GM23338 (cell line): ENCODE data around the gene CELSR1. TPM values are rescaled to one million over a fixed set of nuclear protein-coding genes. Genes with fewer than 3 reads are reported as not detected.

Experiments used
- ATAC-seq: fragments of 200-7000 bp; cut with Tn5 transposase; 3 replicates; pipeline ENCODE4 v1.9.1; 2020
- DNase-seq: peaks from one replicate; pipeline ENCODE4 v3.0.0-alpha.2; 2015; ENCODE audit warnings: low spot score
- H2AFZ ChIP-seq: fragments of 200-600 bp; sonication (generic); 2 replicates; pipeline ENCODE4 v1.8.0; 2016; ENCODE audit warnings: antibody characterized with exemption, mild to moderate bottlenecking, moderate library complexity
- H3F3A ChIP-seq: fragments of 200-600 bp; sonication (generic); replicated peaks from 2 replicates; pipeline ENCODE4 v1.8.0; 2017; ENCODE audit warnings: antibody characterized with exemption, mixed run types, low read depth
- H3K27ac ChIP-seq: fragments of 200-600 bp; sonication (generic); 2 replicates; pipeline ENCODE4 v1.6.1; 2016; ENCODE audit warnings: low read depth
- H3K27me3 ChIP-seq: fragments of 200-600 bp; sonication (generic); 2 replicates; pipeline ENCODE4 v1.8.0; 2016; ENCODE audit warnings: mild to moderate bottlenecking, mixed run types, moderate library complexity; ENCODE audit not compliant: insufficient read depth
- H3K36me3 ChIP-seq: fragments of 200-600 bp; sonication (generic); 2 replicates; pipeline ENCODE4 v1.8.0; 2016; ENCODE audit warnings: mild to moderate bottlenecking; ENCODE audit not compliant: insufficient read depth
- H3K4me1 ChIP-seq: fragments of 200-600 bp; sonication (generic); 2 replicates; pipeline ENCODE4 v1.8.0; 2016; ENCODE audit warnings: mild to moderate bottlenecking, moderate library complexity; ENCODE audit not compliant: insufficient read depth
- H3K4me2 ChIP-seq: fragments of 200-600 bp; sonication (generic); 2 replicates; pipeline ENCODE4 v1.7.1; 2017; ENCODE audit warnings: mixed run types
- H3K4me3 ChIP-seq: fragments of 200-600 bp; sonication (generic); 2 replicates; pipeline ENCODE4 v1.6.1; 2016; ENCODE audit warnings: mixed run types
- H3K79me2 ChIP-seq: fragments of 200-600 bp; sonication (generic); replicated peaks from 2 replicates; pipeline ENCODE4 v1.8.0; 2017; ENCODE audit warnings: mild to moderate bottlenecking; ENCODE audit not compliant: insufficient read depth
- H3K9me2 ChIP-seq: fragments of 200-600 bp; sonication (generic); 2 replicates; pipeline ENCODE4 v1.8.0; 2017; ENCODE audit not compliant: insufficient read depth
- H4K20me1 ChIP-seq: fragments of 200-600 bp; sonication (generic); replicated peaks from 2 replicates; pipeline ENCODE4 v1.8.0; 2017; ENCODE audit warnings: mild to moderate bottlenecking; ENCODE audit not compliant: insufficient read depth
- H3K27ac Mint-ChIP-seq: 2 replicates; pipeline ENCODE4 v1.8.0; 2020; ENCODE audit warnings: inconsistent platforms, mild to moderate bottlenecking, moderate library complexity, mixed read lengths
- H3K27me3 Mint-ChIP-seq: 3 replicates; pipeline ENCODE4 v1.8.0; 2022; ENCODE audit warnings: low read depth, mild to moderate bottlenecking, moderate library complexity, mixed read lengths, inconsistent platforms; ENCODE audit not compliant: insufficient read depth, poor library complexity
- H3K36me3 Mint-ChIP-seq: 3 replicates; pipeline ENCODE4 v1.8.0; 2021; ENCODE audit warnings: low read depth, mild to moderate bottlenecking, inconsistent platforms, moderate library complexity, mixed read lengths
- H3K4me1 Mint-ChIP-seq: 3 replicates; pipeline ENCODE4 v1.8.0; 2020; ENCODE audit warnings: mild to moderate bottlenecking, inconsistent platforms, mixed read lengths
- H3K4me3 Mint-ChIP-seq: 3 replicates; pipeline ENCODE4 v1.8.0; 2021; ENCODE audit warnings: moderate library complexity, mild to moderate bottlenecking, inconsistent platforms, mixed read lengths
- H3K9me3 Mint-ChIP-seq: 3 replicates; pipeline ENCODE4 v1.8.0; 2020; ENCODE audit warnings: moderate library complexity, mild to moderate bottlenecking, inconsistent platforms, mixed read lengths
- EZH2phosphoT487 ChIP-seq: fragments of 200-600 bp; sonication (generic); IDR thresholded peaks from one replicate; pipeline ENCODE4 v1.8.1; 2018; ENCODE audit warnings: antibody characterized with exemption; ENCODE audit not compliant: unreplicated experiment
- NANOG ChIP-seq: IDR thresholded peaks from 2 replicates; pipeline ENCODE4 v1.6.1; 2016; ENCODE audit warnings: antibody characterized with exemption, borderline replicate concordance
- POLR2AphosphoS5 ChIP-seq: IDR thresholded peaks from 2 replicates; pipeline ENCODE4 v1.6.1; 2016; ENCODE audit warnings: antibody characterized with exemption, low read depth
- polyA plus RNA-seq: library from polyadenylated mRNA; unstranded; fragments of >200 nt; fragmentation: Nextera tagmentation; extraction: Ambion mirVana; gene quantifications from 2 replicates; pipeline ENCODE4 v1.2.1, GENCODE V29; 2016
- total RNA-seq: library from RNA; depleted of rRNA; stranded (reverse); fragments of >200 nt; shearing (Covaris generic); gene quantifications from 2 replicates; pipeline ENCODE4 v1.2.3, GENCODE V29; 2014
- TF ChIP-seq, protein P1 (sequence below): fragments of 250-450 bp; sonication (Bioruptor Pico); IDR thresholded peaks from 2 replicates; pipeline ENCODE4 v1.5.0; 2020; ENCODE audit warnings: mild to moderate bottlenecking, moderate library complexity
- TF ChIP-seq, protein P2 (sequence below): IDR thresholded peaks from one replicate; pipeline ENCODE4 v1.6.1; 2018; ENCODE audit warnings: antibody characterized with exemption; ENCODE audit not compliant: unreplicated experiment

CELSR1 gene
- total and polyA plus RNA-seq, 2 experiments from 2014 or later: 4.8 to 20.4 TPM

DNA sequence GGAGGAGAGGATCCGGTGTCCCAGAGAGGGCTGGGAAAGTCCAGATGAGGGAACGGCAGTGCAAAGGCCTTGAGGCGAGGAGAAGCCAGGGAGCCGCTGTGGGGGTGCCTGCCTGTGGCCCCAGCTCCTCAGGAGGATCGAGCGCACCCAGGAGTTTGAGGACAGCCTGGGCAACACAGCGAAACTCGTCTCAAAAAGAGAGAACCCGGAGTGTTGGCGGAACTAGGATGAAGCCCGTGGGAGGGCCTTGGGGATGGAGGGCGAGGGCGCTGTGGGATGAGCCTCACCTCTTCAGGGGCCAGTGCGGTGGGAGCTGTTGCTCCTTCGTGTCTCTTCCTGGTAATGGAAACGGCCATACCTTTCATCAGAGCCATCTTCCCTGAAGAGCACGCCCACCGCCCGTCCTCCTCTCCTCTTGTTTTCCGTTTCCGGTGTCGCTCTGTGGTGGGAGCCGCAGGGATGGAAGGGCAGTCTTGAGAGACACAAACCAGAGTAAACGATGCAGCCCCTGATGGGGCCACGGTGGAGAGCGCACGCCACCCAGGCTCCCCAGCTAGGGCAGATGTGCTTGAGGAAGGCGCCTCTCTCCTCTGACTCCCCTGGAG, 186.2 kb downstream of the CELSR1 start (continued):
- TF ChIP-seq, protein P1, sequence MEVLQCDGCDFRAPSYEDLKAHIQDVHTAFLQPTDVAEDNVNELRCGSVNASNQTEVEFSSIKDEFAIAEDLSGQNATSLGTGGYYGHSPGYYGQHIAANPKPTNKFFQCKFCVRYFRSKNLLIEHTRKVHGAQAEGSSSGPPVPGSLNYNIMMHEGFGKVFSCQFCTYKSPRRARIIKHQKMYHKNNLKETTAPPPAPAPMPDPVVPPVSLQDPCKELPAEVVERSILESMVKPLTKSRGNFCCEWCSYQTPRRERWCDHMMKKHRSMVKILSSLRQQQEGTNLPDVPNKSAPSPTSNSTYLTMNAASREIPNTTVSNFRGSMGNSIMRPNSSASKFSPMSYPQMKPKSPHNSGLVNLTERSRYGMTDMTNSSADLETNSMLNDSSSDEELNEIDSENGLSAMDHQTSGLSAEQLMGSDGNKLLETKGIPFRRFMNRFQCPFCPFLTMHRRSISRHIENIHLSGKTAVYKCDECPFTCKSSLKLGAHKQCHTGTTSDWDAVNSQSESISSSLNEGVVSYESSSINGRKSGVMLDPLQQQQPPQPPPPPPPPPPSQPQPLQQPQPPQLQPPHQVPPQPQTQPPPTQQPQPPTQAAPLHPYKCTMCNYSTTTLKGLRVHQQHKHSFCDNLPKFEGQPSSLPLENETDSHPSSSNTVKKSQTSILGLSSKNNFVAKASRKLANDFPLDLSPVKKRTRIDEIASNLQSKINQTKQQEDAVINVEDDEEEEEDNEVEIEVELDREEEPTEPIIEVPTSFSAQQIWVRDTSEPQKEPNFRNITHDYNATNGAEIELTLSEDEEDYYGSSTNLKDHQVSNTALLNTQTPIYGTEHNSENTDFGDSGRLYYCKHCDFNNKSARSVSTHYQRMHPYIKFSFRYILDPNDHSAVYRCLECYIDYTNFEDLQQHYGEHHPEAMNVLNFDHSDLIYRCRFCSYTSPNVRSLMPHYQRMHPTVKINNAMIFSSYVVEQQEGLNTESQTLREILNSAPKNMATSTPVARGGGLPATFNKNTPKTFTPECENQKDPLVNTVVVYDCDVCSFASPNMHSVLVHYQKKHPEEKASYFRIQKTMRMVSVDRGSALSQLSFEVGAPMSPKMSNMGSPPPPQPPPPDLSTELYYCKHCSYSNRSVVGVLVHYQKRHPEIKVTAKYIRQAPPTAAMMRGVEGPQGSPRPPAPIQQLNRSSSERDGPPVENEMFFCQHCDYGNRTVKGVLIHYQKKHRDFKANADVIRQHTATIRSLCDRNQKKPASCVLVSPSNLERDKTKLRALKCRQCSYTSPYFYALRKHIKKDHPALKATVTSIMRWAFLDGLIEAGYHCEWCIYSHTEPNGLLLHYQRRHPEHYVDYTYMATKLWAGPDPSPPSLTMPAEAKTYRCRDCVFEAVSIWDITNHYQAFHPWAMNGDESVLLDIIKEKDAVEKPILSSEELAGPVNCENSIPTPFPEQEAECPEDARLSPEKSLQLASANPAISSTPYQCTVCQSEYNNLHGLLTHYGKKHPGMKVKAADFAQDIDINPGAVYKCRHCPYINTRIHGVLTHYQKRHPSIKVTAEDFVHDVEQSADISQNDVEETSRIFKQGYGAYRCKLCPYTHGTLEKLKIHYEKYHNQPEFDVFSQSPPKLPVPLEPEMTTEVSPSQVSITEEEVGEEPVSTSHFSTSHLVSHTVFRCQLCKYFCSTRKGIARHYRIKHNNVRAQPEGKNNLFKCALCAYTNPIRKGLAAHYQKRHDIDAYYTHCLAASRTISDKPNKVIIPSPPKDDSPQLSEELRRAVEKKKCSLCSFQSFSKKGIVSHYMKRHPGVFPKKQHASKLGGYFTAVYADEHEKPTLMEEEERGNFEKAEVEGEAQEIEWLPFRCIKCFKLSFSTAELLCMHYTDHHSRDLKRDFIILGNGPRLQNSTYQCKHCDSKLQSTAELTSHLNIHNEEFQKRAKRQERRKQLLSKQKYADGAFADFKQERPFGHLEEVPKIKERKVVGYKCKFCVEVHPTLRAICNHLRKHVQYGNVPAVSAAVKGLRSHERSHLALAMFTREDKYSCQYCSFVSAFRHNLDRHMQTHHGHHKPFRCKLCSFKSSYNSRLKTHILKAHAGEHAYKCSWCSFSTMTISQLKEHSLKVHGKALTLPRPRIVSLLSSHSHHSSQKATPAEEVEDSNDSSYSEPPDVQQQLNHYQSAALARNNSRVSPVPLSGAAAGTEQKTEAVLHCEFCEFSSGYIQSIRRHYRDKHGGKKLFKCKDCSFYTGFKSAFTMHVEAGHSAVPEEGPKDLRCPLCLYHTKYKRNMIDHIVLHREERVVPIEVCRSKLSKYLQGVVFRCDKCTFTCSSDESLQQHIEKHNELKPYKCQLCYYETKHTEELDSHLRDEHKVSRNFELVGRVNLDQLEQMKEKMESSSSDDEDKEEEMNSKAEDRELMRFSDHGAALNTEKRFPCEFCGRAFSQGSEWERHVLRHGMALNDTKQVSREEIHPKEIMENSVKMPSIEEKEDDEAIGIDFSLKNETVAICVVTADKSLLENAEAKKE (CRISPR knock-in tag): no peak
- TF ChIP-seq, protein P2, sequence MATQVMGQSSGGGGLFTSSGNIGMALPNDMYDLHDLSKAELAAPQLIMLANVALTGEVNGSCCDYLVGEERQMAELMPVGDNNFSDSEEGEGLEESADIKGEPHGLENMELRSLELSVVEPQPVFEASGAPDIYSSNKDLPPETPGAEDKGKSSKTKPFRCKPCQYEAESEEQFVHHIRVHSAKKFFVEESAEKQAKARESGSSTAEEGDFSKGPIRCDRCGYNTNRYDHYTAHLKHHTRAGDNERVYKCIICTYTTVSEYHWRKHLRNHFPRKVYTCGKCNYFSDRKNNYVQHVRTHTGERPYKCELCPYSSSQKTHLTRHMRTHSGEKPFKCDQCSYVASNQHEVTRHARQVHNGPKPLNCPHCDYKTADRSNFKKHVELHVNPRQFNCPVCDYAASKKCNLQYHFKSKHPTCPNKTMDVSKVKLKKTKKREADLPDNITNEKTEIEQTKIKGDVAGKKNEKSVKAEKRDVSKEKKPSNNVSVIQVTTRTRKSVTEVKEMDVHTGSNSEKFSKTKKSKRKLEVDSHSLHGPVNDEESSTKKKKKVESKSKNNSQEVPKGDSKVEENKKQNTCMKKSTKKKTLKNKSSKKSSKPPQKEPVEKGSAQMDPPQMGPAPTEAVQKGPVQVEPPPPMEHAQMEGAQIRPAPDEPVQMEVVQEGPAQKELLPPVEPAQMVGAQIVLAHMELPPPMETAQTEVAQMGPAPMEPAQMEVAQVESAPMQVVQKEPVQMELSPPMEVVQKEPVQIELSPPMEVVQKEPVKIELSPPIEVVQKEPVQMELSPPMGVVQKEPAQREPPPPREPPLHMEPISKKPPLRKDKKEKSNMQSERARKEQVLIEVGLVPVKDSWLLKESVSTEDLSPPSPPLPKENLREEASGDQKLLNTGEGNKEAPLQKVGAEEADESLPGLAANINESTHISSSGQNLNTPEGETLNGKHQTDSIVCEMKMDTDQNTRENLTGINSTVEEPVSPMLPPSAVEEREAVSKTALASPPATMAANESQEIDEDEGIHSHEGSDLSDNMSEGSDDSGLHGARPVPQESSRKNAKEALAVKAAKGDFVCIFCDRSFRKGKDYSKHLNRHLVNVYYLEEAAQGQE: no peak
- TF ChIP-seq EZH2phosphoT487 (no peak), NANOG (no peak), POLR2AphosphoS5 (no peak)

DNA sequence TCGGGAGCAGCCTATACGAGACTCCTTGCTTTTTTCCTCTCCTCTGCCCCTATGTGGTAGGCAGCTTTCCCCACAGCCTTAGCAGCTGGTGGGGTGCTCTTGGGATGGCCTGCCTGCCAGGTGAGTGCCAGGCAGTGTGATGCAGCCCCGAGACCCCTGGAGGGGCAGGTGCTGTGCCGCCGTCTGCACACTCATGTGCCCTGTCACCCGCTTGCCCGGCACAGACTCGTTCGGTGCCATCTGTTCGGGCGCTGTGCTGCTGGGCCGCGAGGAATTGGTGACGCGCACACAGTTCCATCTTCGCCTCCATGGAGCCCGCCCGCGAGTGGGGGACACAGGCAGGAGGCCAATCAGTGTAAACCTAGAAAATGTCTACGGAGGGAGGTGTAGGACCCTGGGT, 186.8 kb downstream of the CELSR1 start:
- Mint-ChIP-seq H3K36me3 (peaks cover 80% of the 10 kb centered on the region), H3K27me3 (peaks cover 8% of the 10 kb centered on the region), H3K27ac (no peak overlapping the region), H3K4me3 (no peak overlapping the region), H3K9me3 (no peaks in the 10 kb centered on the region; the same call in 2 of the 3 replicates), H3K4me1 (no peaks in the 10 kb centered on the region)
- no peak overlapping the region for H2AFZ ChIP-seq
- no peak overlapping the region for H3K4me2 ChIP-seq
- H4K20me1 ChIP-seq: peaks cover 4% of the 10 kb centered on the region
- no peak for ATAC-seq
- peaks cover 13% of the 10 kb centered on the region; the same call in 1 of the 2 replicates for H3K79me2 ChIP-seq
- no peaks in the 10 kb centered on the region for H3K9me2 ChIP-seq
- H3K4me1 ChIP-seq: no peaks in the 10 kb centered on the region
- no peak overlapping the region for H3K27ac ChIP-seq
- no peaks in the 10 kb centered on the region for H3K27me3 ChIP-seq
- peaks cover 7% of the 10 kb centered on the region; the same call in 1 of the 2 replicates for H3F3A ChIP-seq
- peaks cover 21% of the 10 kb centered on the region for H3K36me3 ChIP-seq
- DNase-seq: no peak
- no peak overlapping the region for H3K4me3 ChIP-seq
- TF ChIP-seq, protein P1 (CRISPR knock-in tag): no peak
- TF ChIP-seq EZH2phosphoT487: no peak
